Measurements from ENCODE around the gene PAX8.

Gene PAX8

DNA sequence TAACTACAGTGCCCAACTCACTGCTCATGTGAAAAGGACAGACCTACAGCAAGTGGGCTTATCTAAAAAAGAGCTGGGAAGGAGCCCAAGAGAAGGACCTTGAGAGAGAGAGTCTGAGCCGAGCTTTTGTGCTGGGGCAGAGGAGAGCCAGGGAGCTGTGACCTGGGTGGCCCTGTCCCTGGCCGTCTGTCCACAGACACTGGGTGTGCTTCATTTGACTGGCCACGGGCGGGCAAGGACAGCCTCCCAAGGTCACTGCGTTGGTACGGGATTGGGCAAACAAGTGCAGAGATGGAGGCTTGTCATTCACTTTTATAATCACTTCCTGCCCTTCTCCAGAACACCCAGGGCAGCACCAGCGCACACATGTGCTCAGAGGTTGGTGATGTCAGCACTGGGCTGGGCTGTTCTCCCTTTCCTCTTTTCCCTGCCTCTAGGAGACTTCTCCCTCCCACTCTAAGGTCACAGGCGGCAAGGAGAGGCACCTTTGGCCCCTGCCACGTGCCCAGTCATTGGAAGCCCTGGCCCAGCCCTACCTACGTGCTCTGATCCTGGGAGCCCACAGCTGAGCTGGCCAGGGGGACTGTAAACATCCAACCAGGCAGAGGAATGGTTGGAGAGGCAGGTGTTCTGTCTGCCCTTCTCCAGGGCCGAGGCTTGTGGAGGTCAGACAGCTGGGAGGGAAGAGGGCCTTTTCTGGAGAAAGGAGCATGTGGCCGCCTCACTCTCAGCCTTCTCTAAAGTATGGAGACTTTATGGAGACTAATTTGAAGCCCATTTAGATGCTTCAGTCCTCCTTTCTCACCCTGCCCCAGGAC lies 111.4 kb downstream of the PAX8 start:
- Histone ChIP-seq H3K27ac (replicated peaks) (no peak overlapping the region), H3K4me3 (replicated peaks; ENCODE audit: insufficient read depth, low read length) (no peak overlapping the region), H3K27me3 (ENCODE audit: insufficient read depth, poor library complexity, severe bottlenecking) (no peaks in the 10 kb centered on the region)
- TF ChIP-seq GABPA (IDR thresholded peaks at IDR 0.05; ENCODE audit: low read depth) = no peak
- TF ChIP-seq, protein P1, sequence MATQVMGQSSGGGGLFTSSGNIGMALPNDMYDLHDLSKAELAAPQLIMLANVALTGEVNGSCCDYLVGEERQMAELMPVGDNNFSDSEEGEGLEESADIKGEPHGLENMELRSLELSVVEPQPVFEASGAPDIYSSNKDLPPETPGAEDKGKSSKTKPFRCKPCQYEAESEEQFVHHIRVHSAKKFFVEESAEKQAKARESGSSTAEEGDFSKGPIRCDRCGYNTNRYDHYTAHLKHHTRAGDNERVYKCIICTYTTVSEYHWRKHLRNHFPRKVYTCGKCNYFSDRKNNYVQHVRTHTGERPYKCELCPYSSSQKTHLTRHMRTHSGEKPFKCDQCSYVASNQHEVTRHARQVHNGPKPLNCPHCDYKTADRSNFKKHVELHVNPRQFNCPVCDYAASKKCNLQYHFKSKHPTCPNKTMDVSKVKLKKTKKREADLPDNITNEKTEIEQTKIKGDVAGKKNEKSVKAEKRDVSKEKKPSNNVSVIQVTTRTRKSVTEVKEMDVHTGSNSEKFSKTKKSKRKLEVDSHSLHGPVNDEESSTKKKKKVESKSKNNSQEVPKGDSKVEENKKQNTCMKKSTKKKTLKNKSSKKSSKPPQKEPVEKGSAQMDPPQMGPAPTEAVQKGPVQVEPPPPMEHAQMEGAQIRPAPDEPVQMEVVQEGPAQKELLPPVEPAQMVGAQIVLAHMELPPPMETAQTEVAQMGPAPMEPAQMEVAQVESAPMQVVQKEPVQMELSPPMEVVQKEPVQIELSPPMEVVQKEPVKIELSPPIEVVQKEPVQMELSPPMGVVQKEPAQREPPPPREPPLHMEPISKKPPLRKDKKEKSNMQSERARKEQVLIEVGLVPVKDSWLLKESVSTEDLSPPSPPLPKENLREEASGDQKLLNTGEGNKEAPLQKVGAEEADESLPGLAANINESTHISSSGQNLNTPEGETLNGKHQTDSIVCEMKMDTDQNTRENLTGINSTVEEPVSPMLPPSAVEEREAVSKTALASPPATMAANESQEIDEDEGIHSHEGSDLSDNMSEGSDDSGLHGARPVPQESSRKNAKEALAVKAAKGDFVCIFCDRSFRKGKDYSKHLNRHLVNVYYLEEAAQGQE (IDR thresholded peaks at IDR 0.05; ENCODE audit: insufficient replicate concordance, low read depth) = no peak
- no peak for DNase-seq (ENCODE audit: low read depth in 1 of 2, low spot score in 1 of 2)

GRCh38 chr2:113166187-113166645 lies 112.5 kb downstream of the PAX8 start:
- TF ChIP-seq, protein P1 (IDR thresholded peaks at IDR 0.05; ENCODE audit: insufficient replicate concordance, low read depth) = no peak
- DNase-seq (ENCODE audit: low read depth in 1 of 2, low spot score in 1 of 2) = no peak
- Histone ChIP-seq H3K27me3 (ENCODE audit: insufficient read depth, poor library complexity, severe bottlenecking) (no peaks in the 10 kb centered on the region), H3K4me3 (replicated peaks; ENCODE audit: insufficient read depth, low read length) (no peak overlapping the region), H3K27ac (replicated peaks) (no peak overlapping the region)
